K562 (cell line): Measurements from ENCODE around the gene MEGF9. TPM values are rescaled to one million over a fixed set of nuclear protein-coding genes. Genes with fewer than 3 reads are reported as not detected.
A peak's percentile ranks its signal among the peaks of the same experiment; 100 is the strongest.

Source experiments
- AFF4 ChIP-seq: sonication (generic); formaldehyde crosslinking; IDR thresholded peaks from 2 replicates; pipeline ENCODE4 v1.8.0; 2023; ENCODE audit warnings: mild to moderate bottlenecking, missing genetic modification reagents
- BDP1 ChIP-seq: IDR thresholded peaks from 3 replicates; pipeline ENCODE4 v1.6.1; 2011; ENCODE audit not compliant: insufficient read length, insufficient read depth
- CBX8 ChIP-seq: fragments of 200-600 bp; sonication (generic); IDR thresholded peaks from 2 replicates; pipeline ENCODE4 v1.6.1; 2012; ENCODE audit warnings: borderline replicate concordance, mixed run types, low read depth, mild to moderate bottlenecking, moderate library complexity, mixed read lengths, low read length, control low read depth, inconsistent platforms; ENCODE audit not compliant: poor library complexity, severe bottlenecking; ENCODE audit errors: extremely low read depth
- CXXC5 ChIP-seq: fragments of 250-450 bp; sonication (Bioruptor Pico); IDR thresholded peaks from 2 replicates; pipeline ENCODE4 v1.8.0; 2022; ENCODE audit warnings: inconsistent platforms, mild to moderate bottlenecking, moderate library complexity
- DDX20 ChIP-seq: fragments of 450-650 bp; IDR thresholded peaks from 2 replicates; pipeline ENCODE4 v1.6.1; 2016; ENCODE audit warnings: missing genetic modification characterization, low read depth, mild to moderate bottlenecking, missing compliant biosample characterization, moderate library complexity
- E2F1 ChIP-seq: sonication (generic); formaldehyde crosslinking; IDR thresholded peaks from 2 replicates; pipeline ENCODE4 v1.8.1; 2023; ENCODE audit warnings: mild to moderate bottlenecking, missing genetic modification reagents, moderate library complexity
- HMG20A ChIP-seq: fragments of 450-650 bp; formaldehyde crosslinking; conservative IDR thresholded peaks from 2 replicates; pipeline ENCODE4 v1.4.0; 2020; ENCODE audit warnings: mild to moderate bottlenecking, mixed read lengths
- ILF3 ChIP-seq: fragments of 450-650 bp; IDR thresholded peaks from 2 replicates; pipeline ENCODE4 v1.6.1; 2018; ENCODE audit warnings: antibody characterized with exemption, mild to moderate bottlenecking, moderate library complexity, borderline replicate concordance
- KAT2B ChIP-seq: IDR thresholded peaks from one replicate; pipeline ENCODE4 v1.6.1; 2012; ENCODE audit warnings: low read depth, mild to moderate bottlenecking, control low read depth, inconsistent platforms, low read length, moderate library complexity
- MNT ChIP-seq, 2 experiments: fragments of 450-650 bp; conservative IDR thresholded peaks; 2 replicates each; pipeline ENCODE4 v1.6.1; 2017; ENCODE audit warnings: mild to moderate bottlenecking in 2 of 2, moderate library complexity in 2 of 2
- MYNN ChIP-seq, 2 experiments: sonication (generic); formaldehyde crosslinking in 1 of 2; IDR thresholded peaks; 2 replicates each; pipeline versions ENCODE4 v1.5.0 to v1.6.1; 2016 to 2020; ENCODE audit warnings: antibody characterized with exemption in 1 of 2, missing genetic modification reagents in 1 of 2
- PHF21A ChIP-seq: fragments of 450-650 bp; IDR thresholded peaks from 2 replicates; pipeline ENCODE4 v1.6.1; 2017; ENCODE audit warnings: low read depth, borderline replicate concordance
- PKNOX1 ChIP-seq: fragments of 450-650 bp; IDR thresholded peaks from 2 replicates; pipeline ENCODE4 v1.6.1; 2016
- RNF2 ChIP-seq: sonication (generic); IDR thresholded peaks from 2 replicates; pipeline ENCODE4 v1.6.1; 2016
- TBP ChIP-seq: optimal IDR thresholded peaks from 2 replicates; pipeline ENCODE3; 2011; ENCODE audit warnings: low read depth, low read length, improper control_type of control experiment
- TRIM24 ChIP-seq, 2 experiments: fragments of 450-650 bp; IDR thresholded peaks; 2 replicates each; pipeline ENCODE4 v1.6.1; 2016
- ZNF23 ChIP-seq: fragments of 250-450 bp; sonication (Bioruptor Pico); IDR thresholded peaks from 2 replicates; pipeline ENCODE4 v1.4.0; 2020; ENCODE audit warnings: mild to moderate bottlenecking
- ZNF3 ChIP-seq: fragments of 250-450 bp; sonication (Bioruptor Pico); IDR thresholded peaks from 2 replicates; pipeline ENCODE4 v1.5.0; 2021; ENCODE audit warnings: mild to moderate bottlenecking, moderate library complexity
- ZNF324 ChIP-seq: fragments of 250-450 bp; sonication (Bioruptor Pico); IDR thresholded peaks from 2 replicates; pipeline ENCODE4 v1.4.0; 2020; ENCODE audit warnings: mild to moderate bottlenecking
- ZNF431 ChIP-seq: sonication (generic); formaldehyde crosslinking; IDR thresholded peaks from 2 replicates; pipeline ENCODE4 v1.8.0; 2022; ENCODE audit warnings: mild to moderate bottlenecking, missing genetic modification reagents
- polyA plus RNA-seq, 8 experiments: library from polyadenylated mRNA; depleted of rRNA in 4 of 8; stranded (reverse) in 5 of 8; unstranded in 3 of 8; fragments of >200 nt; fragmentation: Nextera tagmentation in 2 of 8; fragmentation: Illumina TruSeq in 1 of 8; extraction: Ambion mirVana in 2 of 8; extraction: Trizol in 1 of 8; gene quantifications; 2 replicates each; pipeline versions ENCODE4 v1.2.1 to v1.2.3, GENCODE V29; 2011 to 2014; ENCODE audit warnings: inconsistent platforms in 1 of 8, missing spikeins in 1 of 8
- total RNA-seq, 7 experiments: library from RNA; depleted of rRNA in 6 of 7; stranded (reverse); fragments of >200 nt in 6 of 7; fragmentation: Illumina TruSeq in 2 of 7; extraction: Trizol in 2 of 7; gene quantifications; 2 replicates each; pipeline versions ENCODE4 v1.2.1 to v1.2.3, GENCODE V29; 2011 to 2021; ENCODE audit warnings: low replicate concordance in 1 of 7

MEGF9 gene
- total and polyA plus RNA-seq, 9 of the 15 experiments (the other 6 are each of a cell fraction or from before 2014, with no cell fraction given) = 2.1 to 6.2 (median 3.8) TPM

GRCh38 chr9:120580051-120580896, 134.0 kb downstream of the MEGF9 start, which contains the start of gene CDK5RAP2 (continued):
- TF ChIP-seq E2F1 (CRISPR knock-in tag) (peak; percentile 81; the same call in 1 of the 2 replicates), ZNF3 (CRISPR knock-in tag) (no peak), ILF3 (no peak), KAT2B (no peak), CXXC5 (CRISPR knock-in tag) (peak; percentile 100), BDP1 (no peak), PKNOX1 (no peak), TRIM24 (IDR thresholded peaks at IDR 0.05) (peak in 1 of 2 experiments; percentile 76; a peak in 2 of 4 replicates), DDX20 (peak; percentile 84), AFF4 (no peak; the same call in 1 of the 2 replicates), ZNF23 (CRISPR knock-in tag) (no peak), HMG20A (CRISPR knock-in tag) (no peak), ZNF431 (CRISPR knock-in tag) (peak; percentile 53; the same call in 1 of the 2 replicates), CBX8 (no peak), MYNN (IDR thresholded peaks at IDR 0.05) (no peak), MYNN (CRISPR knock-in tag; IDR thresholded peaks at IDR 0.05) (no peak), PHF21A (no peak), MNT (conservative IDR thresholded peaks at IDR 0.05) (peak; percentile 73 to 88), ZNF324 (CRISPR knock-in tag) (no peak), RNF2 (peak; percentile 54; the same call in 1 of the 2 replicates), TBP (peak; percentile 70)
